Activated CD4-positive, alpha-beta T cell treated with anti-CD3 and anti-CD28 coated beads, Interleukin-2, Interleukin-6, amounts not matched to agents 100 ng/mL and 50 ng/mL, durations not matched to agents 16 hours and 8 hours (primary cell): ENCODE data around the gene MAGI1.
"Not testable (repeated sequence)": the region's sequence is repeated elsewhere in the genome, so short reads cannot be mapped to it uniquely, and the experiment has no call there.

Source experiments
- DNase-seq: peaks from one replicate; pipeline ENCODE4 v3.0.0-alpha.2; 2020

The MAGI1 gene

GRCh38 chr3:65902304-65902793 lies 136.4 kb downstream of the MAGI1 start:
- no peak for DNase-seq

- no peak for DNase-seq
These were observed 137.5 kb downstream of the MAGI1 start for GRCh38 chr3:65901226-65901625.

- DNase-seq: no peak
These were observed 139.5 kb downstream of the MAGI1 start for GRCh38 chr3:65899226-65899625.

GRCh38 chr3:65897766-65898165 lies 141.0 kb downstream of the MAGI1 start:
- DNase-seq: no peak

GRCh38 chr3:65896321-65896720 lies 142.4 kb downstream of the MAGI1 start:
- no peak for DNase-seq

- DNase-seq: no peak
These were observed 143.9 kb downstream of the MAGI1 start for GRCh38 chr3:65894679-65895453.

GRCh38 chr3:65894126-65894525 lies 144.6 kb downstream of the MAGI1 start:
- no peak for DNase-seq

GRCh38 chr3:65893631-65894030 lies 145.1 kb downstream of the MAGI1 start:
- DNase-seq: no peak

GRCh38 chr3:65891477-65891876 lies 147.2 kb downstream of the MAGI1 start:
- DNase-seq: not testable (repeated sequence)

GRCh38 chr3:65890328-65890727 lies 148.4 kb downstream of the MAGI1 start:
- no peak for DNase-seq

- DNase-seq: no peak
These were observed 149.0 kb downstream of the MAGI1 start for GRCh38 chr3:65889707-65890099.

GRCh38 chr3:65888980-65889706 lies 149.6 kb downstream of the MAGI1 start:
- DNase-seq: no peak

GRCh38 chr3:65888196-65888595 lies 150.5 kb downstream of the MAGI1 start:
- DNase-seq: no peak

- no peak for DNase-seq
These were observed 152.3 kb downstream of the MAGI1 start for GRCh38 chr3:65886391-65886790.

GRCh38 chr3:65884071-65884470 lies 154.6 kb downstream of the MAGI1 start:
- no peak for DNase-seq

GRCh38 chr3:65883613-65884012 lies 155.1 kb downstream of the MAGI1 start:
- DNase-seq: no peak

- DNase-seq: no peak
These were observed 158.4 kb downstream of the MAGI1 start for GRCh38 chr3:65880350-65880749.

- no peak for DNase-seq
These were observed 159.3 kb downstream of the MAGI1 start for GRCh38 chr3:65879372-65879771.

GRCh38 chr3:65878831-65879230 lies 159.9 kb downstream of the MAGI1 start:
- no peak for DNase-seq

GRCh38 chr3:65877160-65877559 lies 161.6 kb downstream of the MAGI1 start:
- DNase-seq: no peak

GRCh38 chr3:65876028-65876420 lies 162.7 kb downstream of the MAGI1 start:
- no peak for DNase-seq

GRCh38 chr3:65875393-65876027 lies 163.2 kb downstream of the MAGI1 start:
- no peak for DNase-seq

- no peak for DNase-seq
These were observed 164.8 kb downstream of the MAGI1 start for GRCh38 chr3:65873869-65874268.

GRCh38 chr3:65873028-65873427 lies 165.7 kb downstream of the MAGI1 start:
- DNase-seq: no peak
